ENCODE measurements around the gene STIM1. TPM values are rescaled to one million over a fixed set of nuclear protein-coding genes. Genes with fewer than 3 reads are reported as not detected.

Gene STIM1
- total RNA-seq, 6 experiments from 2014 or later, result 36.4 to 48.0 (median 40.5) TPM

- intact Hi-C loops (cut with DNase I), result no loop called here
- no peak for DNase-seq
- H3K9me3 ChIP-seq, result no peaks in the 10 kb centered on the region
- WGBS (ENCODE audit: insufficient coverage, low coverage, low lambda C conversion rate, missing lambda C conversion rate), result 82% methylated on average over 7 of the region's 10 CpGs
- H3K27me3 ChIP-seq, result no peaks in the 10 kb centered on the region
- TF ChIP-seq CTCF (IDR thresholded peaks at IDR 0.05), result no peak
- TF ChIP-seq POLR2A (IDR thresholded peaks at IDR 0.05), result no peak
- ATAC-seq, result no peak
- no peaks in the 10 kb centered on the region for H3K4me1 ChIP-seq
- H3K36me3 ChIP-seq, result no peaks in the 10 kb centered on the region
- H3K27ac ChIP-seq, result no peak overlapping the region
- no peak overlapping the region for H3K4me3 ChIP-seq
Measured at GRCh38 chr11:3817181-3817800, 38.2 kb upstream of the STIM1 start.

GRCh38 chr11:3820971-3821370 is 34.5 kb upstream of the STIM1 start:
- Histone ChIP-seq H3K4me1 (no peaks in the 10 kb centered on the region), H3K27ac (no peak overlapping the region), H3K36me3 (no peaks in the 10 kb centered on the region), H3K9me3 (no peaks in the 10 kb centered on the region), H3K27me3 (no peaks in the 10 kb centered on the region), H3K4me3 (no peak overlapping the region)
- intact Hi-C loops (cut with DNase I), result no loop called here
- no CpG with 5 or more reads among the region's 2 CpGs for WGBS (ENCODE audit: insufficient coverage, low coverage, low lambda C conversion rate, missing lambda C conversion rate)
- no peak for TF ChIP-seq POLR2A (IDR thresholded peaks at IDR 0.05)
- TF ChIP-seq CTCF (IDR thresholded peaks at IDR 0.05), result no peak
- DNase-seq (no peak), ATAC-seq (no peak)

GRCh38 chr11:3822312-3822711 is 33.2 kb upstream of the STIM1 start:
- intact Hi-C loops (cut with DNase I), result no loop called here
- no peak for ATAC-seq
- Histone ChIP-seq H3K4me1 (no peaks in the 10 kb centered on the region), H3K27me3 (no peaks in the 10 kb centered on the region), H3K27ac (no peak overlapping the region), H3K4me3 (no peak overlapping the region), H3K9me3 (no peaks in the 10 kb centered on the region), H3K36me3 (peaks cover 0 to 6% (median 4%) of the 10 kb centered on the region in 4 donors)
- DNase-seq, result no peak
- 81% methylated on average over 5 of the region's 7 CpGs for WGBS (ENCODE audit: insufficient coverage, low coverage, low lambda C conversion rate, missing lambda C conversion rate)
- TF ChIP-seq POLR2A (IDR thresholded peaks at IDR 0.05) (no peak), CTCF (IDR thresholded peaks at IDR 0.05) (no peak)

- H3K4me3 ChIP-seq, result no peak overlapping the region
- 100% methylated on average over 1 of the region's 3 CpGs for WGBS (ENCODE audit: insufficient coverage, low coverage, low lambda C conversion rate, missing lambda C conversion rate)
- H3K9me3 ChIP-seq, result no peaks in the 10 kb centered on the region
- H3K27me3 ChIP-seq, result no peaks in the 10 kb centered on the region
- H3K36me3 ChIP-seq, result peaks cover 0 to 13% (median 10%) of the 10 kb centered on the region in 4 donors
- TF ChIP-seq CTCF (IDR thresholded peaks at IDR 0.05) (no peak), POLR2A (IDR thresholded peaks at IDR 0.05) (no peak)
- no peak overlapping the region for H3K27ac ChIP-seq
- no peak for DNase-seq
- intact Hi-C loops (cut with DNase I), result no loop called here
- ATAC-seq, result no peak
- no peaks in the 10 kb centered on the region for H3K4me1 ChIP-seq
Measured at GRCh38 chr11:3823303-3823702, 32.2 kb upstream of the STIM1 start.

Measured in right lobe of liver (tissue), 6 donors.